SK-N-SH (cell line): ENCODE measurements around the gene TMEM107. TPM values are rescaled to one million over a fixed set of nuclear protein-coding genes. Genes with fewer than 3 reads are reported as not detected.

Experiments
- CTCF ChIA-PET: fragments of 300-600, 350-600 bp; formaldehyde crosslinking; extraction: SDS; loops from one replicate; lab custom pipeline; 2021; lab: Yijun Ruan, JAX
- POLR2A ChIA-PET: fragments of 350-600 bp; sonication (Branson Sonifier 250); formaldehyde crosslinking; extraction: SDS; loops from one replicate; lab custom pipeline; 2020; ENCODE audit warnings: antibody characterized with exemption, inconsistent platforms; lab: Yijun Ruan, JAX
- DNase-seq: peaks from one replicate; pipeline ENCODE4 v3.0.0; 2012
- H2AFZ ChIP-seq: fragments of 200-600 bp; sonication (generic); 2 replicates; pipeline ENCODE4 v1.8.1; 2016; ENCODE audit warnings: antibody characterized with exemption, mild to moderate bottlenecking, low read depth
- H3F3A ChIP-seq: fragments of 200-600 bp; sonication (generic); replicated peaks from 2 replicates; pipeline ENCODE3; 2016; ENCODE audit warnings: antibody characterized with exemption, mild to moderate bottlenecking; ENCODE audit not compliant: insufficient read depth
- H3K27ac ChIP-seq, 2 experiments: fragments of 200-500 bp in 1 of 2; fragments of 200-600 bp in 1 of 2; sonication (Bioruptor generic) in 1 of 2; sonication (generic), shearing (Covaris generic) in 1 of 2; 2 replicates each; pipeline versions ENCODE4 v1.5.1 to v1.6.1; 2014 to 2016; ENCODE audit warnings: low read depth in 2 of 2, inconsistent platforms in 1 of 2, low read length in 1 of 2, mild to moderate bottlenecking in 1 of 2, mixed read lengths in 1 of 2
- H3K27me3 ChIP-seq: fragments of 200-600 bp; sonication (generic), shearing (Covaris generic); 2 replicates; pipeline ENCODE4 v1.6.1; 2016; ENCODE audit warnings: mixed run types; ENCODE audit not compliant: insufficient read depth
- H3K36me3 ChIP-seq, 2 experiments: fragments of 200-500 bp in 1 of 2; fragments of 200-600 bp in 1 of 2; sonication (Bioruptor generic) in 1 of 2; sonication (generic) in 1 of 2; replicated peaks in 1 of 2; 2 replicates each; pipeline versions ENCODE3 to v1.5.1; 2014 to 2016; ENCODE audit warnings: low read length in 1 of 2, mild to moderate bottlenecking in 1 of 2; ENCODE audit not compliant: insufficient read depth in 2 of 2, control insufficient read depth in 1 of 2
- H3K4me1 ChIP-seq, 2 experiments: fragments of 200-500 bp in 1 of 2; fragments of 200-600 bp in 1 of 2; sonication (Bioruptor generic) in 1 of 2; sonication (generic), shearing (Covaris generic) in 1 of 2; 2 replicates each; pipeline versions ENCODE4 v1.5.1 to v1.6.1; 2014 to 2016; ENCODE audit warnings: low read depth in 1 of 2, low read length in 1 of 2, mixed run types in 1 of 2; ENCODE audit not compliant: insufficient read depth in 2 of 2, control insufficient read depth in 1 of 2
- H3K4me2 ChIP-seq: fragments of 200-600 bp; sonication (generic), shearing (Covaris generic); 2 replicates; pipeline ENCODE4 v1.6.1; 2017; ENCODE audit warnings: mixed run types
- H3K4me3 ChIP-seq, 2 experiments: fragments of 200-500 bp in 1 of 2; fragments of 200-600 bp in 1 of 2; sonication (Bioruptor generic) in 1 of 2; sonication (generic), shearing (Covaris generic) in 1 of 2; 2 replicates each; pipeline versions ENCODE4 v1.5.1 to v1.8.1; 2014 to 2016; ENCODE audit warnings: low read depth in 2 of 2, inconsistent platforms in 1 of 2, low read length in 1 of 2, mild to moderate bottlenecking in 1 of 2, mixed read lengths in 1 of 2, moderate library complexity in 1 of 2
- H3K79me2 ChIP-seq: fragments of 200-600 bp; sonication (generic); 2 replicates; pipeline ENCODE4 v1.8.1; 2017; ENCODE audit warnings: mild to moderate bottlenecking; ENCODE audit not compliant: insufficient read depth
- H3K9ac ChIP-seq: fragments of 200-600 bp; sonication (generic); 2 replicates; pipeline ENCODE4 v1.6.1; 2017; ENCODE audit warnings: mixed run types
- H3K9me2 ChIP-seq: fragments of 200-600 bp; sonication (generic); 2 replicates; pipeline ENCODE4 v1.6.1; 2017; ENCODE audit warnings: mixed run types
- H3K9me3 ChIP-seq: fragments of 200-600 bp; sonication (generic); 2 replicates; pipeline ENCODE4 v1.6.1; 2017; ENCODE audit warnings: mixed run types, mild to moderate bottlenecking, moderate library complexity
- H4K20me1 ChIP-seq: fragments of 200-600 bp; sonication (generic); 2 replicates; pipeline ENCODE4 v1.6.1; 2017; ENCODE audit warnings: mild to moderate bottlenecking, mixed run types; ENCODE audit not compliant: insufficient read depth
- CHD2 ChIP-seq: fragments of 150-350 bp; IDR thresholded peaks from 2 replicates; pipeline ENCODE4 v1.6.1; 2018; ENCODE audit warnings: low read length; ENCODE audit not compliant: partially characterized antibody
- CTCF ChIP-seq: fragments of 200-600 bp; sonication (generic); IDR thresholded peaks from 2 replicates; pipeline ENCODE4 v1.6.1; 2017; ENCODE audit warnings: antibody characterized with exemption, mild to moderate bottlenecking, moderate library complexity
- EP300 ChIP-seq, 2 experiments: IDR thresholded peaks; 2 replicates each; pipeline versions ENCODE4 v1.4.0 to v1.6.1; 2012; ENCODE audit warnings: borderline replicate concordance in 1 of 2, low read depth in 1 of 2, low read length in 1 of 2
- FOSL2 ChIP-seq: IDR thresholded peaks from 2 replicates; pipeline ENCODE4 v1.4.0; 2012; ENCODE audit warnings: low read depth, mild to moderate bottlenecking, moderate library complexity, borderline replicate concordance
- FOXM1 ChIP-seq: IDR thresholded peaks from 2 replicates; pipeline ENCODE4 v1.4.0; 2012; ENCODE audit warnings: low read depth, mild to moderate bottlenecking
- JUND ChIP-seq: IDR thresholded peaks from 2 replicates; pipeline ENCODE4 v1.4.0; 2012
- NRF1 ChIP-seq: IDR thresholded peaks from 2 replicates; pipeline ENCODE4 v1.6.1; 2012; ENCODE audit warnings: low read depth, mild to moderate bottlenecking, low read length
- PBX3 ChIP-seq: IDR thresholded peaks from 2 replicates; pipeline ENCODE4; 2012
- RFX5 ChIP-seq: IDR thresholded peaks from 2 replicates; pipeline ENCODE4 v1.6.1; 2012; ENCODE audit warnings: mild to moderate bottlenecking, improper control_type of control experiment, low read length
- RXRA ChIP-seq: IDR thresholded peaks from 2 replicates; pipeline ENCODE4 v1.4.0; 2012; ENCODE audit warnings: low read depth, mild to moderate bottlenecking, borderline replicate concordance
- SIN3A ChIP-seq: IDR thresholded peaks from 2 replicates; pipeline ENCODE4 v1.6.1; 2012; ENCODE audit warnings: low read depth, mild to moderate bottlenecking, low read length, moderate library complexity, borderline replicate concordance
- YY1 ChIP-seq: IDR thresholded peaks from 2 replicates; pipeline ENCODE4 v1.4.0; 2012; ENCODE audit warnings: low read depth, mild to moderate bottlenecking
- WGBS: methylation state at CpG from one replicate; pipeline ENCODE4 v1.1.6; 2017; ENCODE audit warnings: low lambda C conversion rate; 5-methylcytosine and 5-hydroxymethylcytosine counted together
- polyA plus RNA-seq, 3 experiments: library from polyadenylated mRNA; depleted of rRNA; stranded (reverse); fragments of >200 nt; gene quantifications; 2 replicates each; pipeline ENCODE4 v1.2.3, GENCODE V29; 2012

Gene TMEM107
- polyA plus RNA-seq, 1 of the 3 experiments (the other 2 are of a cell fraction), result 18.6 TPM

- TF ChIP-seq PBX3, result peak; percentile 14; the same call in 1 of the 2 replicates
- TF ChIP-seq FOSL2, result peak; percentile 68; the same call in 1 of the 2 replicates
- TF ChIP-seq RFX5, result no peak
- TF ChIP-seq CHD2, result peak; percentile 10
- TF ChIP-seq NRF1, result no peak
- TF ChIP-seq RXRA, result peak; percentile 74; the same call in 1 of the 2 replicates
- TF ChIP-seq, all 33 proteins: peak for 7
Observed at GRCh38 chr17:8186787-8187516, 10.8 kb upstream of the TMEM107 start (continued).

- CTCF ChIA-PET, result interaction anchor here (1.0 to 5.5 kb wide), 11 partner anchors 9 to 114 kb away, joined by 4 to 55 read pairs (median 6); partner anchors contain the start of genes ALOXE3 and TMEM107
Observed at GRCh38 chr17:8186446-8186786, 10.2 kb upstream of the TMEM107 start.

More at GRCh38 chr17:8186446-8186786, 10.2 kb upstream of the TMEM107 start:
- 0% methylated on average over 11 of the region's 23 CpGs for WGBS
- Histone ChIP-seq H3F3A (peaks cover 34% of the 10 kb centered on the region), H3K9me3 (no peaks in the 10 kb centered on the region), H3K4me1 (peaks cover 9 to 25% of the 10 kb centered on the region in 2 experiments; a peak in 3 of 4 replicates), H3K36me3 (no peaks in the 10 kb centered on the region), H3K9ac (peak overlapping the region; percentile 76), H3K4me2 (peak overlapping the region; percentile 88), H2AFZ (peak overlapping the region; percentile 84), H3K4me3 (peak overlapping the region; percentile 88 to 94), H4K20me1 (peaks cover 13% of the 10 kb centered on the region), H3K9me2 (no peaks in the 10 kb centered on the region)
- POLR2A ChIA-PET, result interaction anchor here (0.7 to 4.4 kb wide), 6 partner anchors 10 to 62 kb away, joined by 3 to 33 read pairs (median 4); partner anchors contain the start of genes CTC1 and TMEM107
- TF ChIP-seq EP300 (IDR thresholded peaks at IDR 0.05; ENCODE audit: borderline replicate concordance in 1 of 2, low read depth in 1 of 2, low read length in 1 of 2) (no peak), SIN3A (no peak), JUND (no peak), YY1 (0 out of 2 replicates have a peak, but pooled peaks have one; percentile 14), CTCF (peak; percentile 54), FOXM1 (no peak)
- TF ChIP-seq, all 33 proteins: peak for 2
- Histone ChIP-seq H3K79me2 (peaks cover 18% of the 10 kb centered on the region; the same call in 1 of the 2 replicates), H3K27me3 (no peaks in the 10 kb centered on the region), H3K27ac (peak overlapping the region; percentile 79 to 94)
- DNase-seq, result no peak
